Left lung (tissue), 10 donors: ENCODE results near the gene BMPR1A. TPM values are rescaled to one million over a fixed set of nuclear protein-coding genes. Genes with fewer than 3 reads are reported as not detected.
"Not testable (repeated sequence)": the region's sequence is repeated elsewhere in the genome, so short reads cannot be mapped to it uniquely, and the experiment has no call there.

Source experiments
- ATAC-seq: fragments of 200-7000 bp; cut with Tn5 transposase; one replicate; pipeline ENCODE4 v1.9.1; 2020; ENCODE audit warnings: moderate library complexity
- DNase-seq, 4 donors: peaks; one replicate each; pipeline ENCODE4 v3.0.0-alpha.2; 2013 to 2020
- H3K27ac ChIP-seq, 2 donors: fragments of 200-600 bp; sonication (generic) in 1 of 2; one replicate each; pipeline versions ENCODE4 v1.5.0 to v1.8.0; 2020 to 2021
- H3K27me3 ChIP-seq, 2 donors: fragments of 200-600 bp; sonication (generic) in 1 of 2; one replicate each; pipeline versions ENCODE4 v1.5.0 to v1.8.0; 2020 to 2021
- H3K36me3 ChIP-seq, 2 donors: fragments of 200-600 bp; sonication (generic) in 1 of 2; one replicate each; pipeline versions ENCODE4 v1.5.0 to v1.8.0; 2020 to 2021
- H3K4me1 ChIP-seq, 2 donors: fragments of 200-600 bp; one replicate each; pipeline ENCODE4 v1.8.0; 2021
- H3K4me3 ChIP-seq, 2 donors: fragments of 200-600 bp; sonication (generic) in 1 of 2; one replicate each; pipeline versions ENCODE4 v1.5.0 to v1.8.0; 2020 to 2021; ENCODE audit warnings: mild to moderate bottlenecking in 1 of 2
- H3K9me3 ChIP-seq, 2 donors: fragments of 200-600 bp; sonication (generic) in 1 of 2; one replicate each; pipeline versions ENCODE4 v1.5.0 to v1.8.0; 2020 to 2021
- CTCF ChIP-seq, 2 donors: fragments of 200-600 bp; sonication (generic) in 1 of 2; IDR thresholded peaks; one replicate each; pipeline versions ENCODE4 v1.5.0 to v1.8.0; 2021; ENCODE audit warnings: antibody characterized with exemption in 2 of 2
- intact Hi-C, 2 donors: fragments of 100-400 bp; cut with DNase I; formaldehyde crosslinking; loops; one replicate each; pipeline versions ENCODE4 v1.11.2 to v1.14.2; 2022
- polyA plus RNA-seq, 6 donors: library from polyadenylated mRNA; unstranded; fragments of 120-200 nt; gene quantifications; one replicate each; pipeline ENCODE4 v1.2.1, GENCODE V29; 2013; ENCODE audit not compliant: insufficient read length in 6 of 6
- total RNA-seq, 2 donors: library from RNA; stranded (reverse); fragmentation: NEBNext Ultra II Directional; extraction: Animal tissue kit (Norgen Biotek cat#: 25700); gene quantifications; one replicate each; pipeline ENCODE4 v1.2.1, GENCODE V29; 2021
- donor health status: DM: no; HTN: yes; CAD: no.
- donor health status: DM: no; HTN: no; CAD: no.

BMPR1A gene
- total and polyA plus RNA-seq, 8 donors: 33.4 to 87.2 (median 72.9) TPM

GRCh38 chr10:86932674-86933073 lies 176.3 kb downstream of the BMPR1A start:
- Histone ChIP-seq H3K27ac (no peak overlapping the region), H3K36me3 (peaks cover 0 to 28% of the 10 kb centered on the region in 2 donors), H3K9me3 (no peaks in the 10 kb centered on the region), H3K27me3 (no peaks in the 10 kb centered on the region), H3K4me3 (no peak overlapping the region), H3K4me1 (no peaks in the 10 kb centered on the region)
- ATAC-seq: no peak
- no peak for DNase-seq
- intact Hi-C loops: no loop called here
- TF ChIP-seq CTCF (IDR thresholded peaks at IDR 0.05): no peak

GRCh38 chr10:86934162-86934711 lies 177.8 kb downstream of the BMPR1A start:
- DNase-seq, H3K9me3 ChIP-seq, H3K27ac ChIP-seq, ATAC-seq, H3K4me3 ChIP-seq, H3K27me3 ChIP-seq, H3K4me1 ChIP-seq, intact Hi-C loops: not testable (repeated sequence)
- H3K36me3 ChIP-seq: peaks cover 0 to 22% of the 10 kb centered on the region in 2 donors

- Histone ChIP-seq H3K36me3 (peaks cover 0 to 5% of the 10 kb centered on the region in 2 donors), H3K9me3 (no peaks in the 10 kb centered on the region), H3K27ac (no peak overlapping the region), H3K4me3 (no peak overlapping the region), H3K4me1 (peaks cover 0 to 5% of the 10 kb centered on the region in 2 donors), H3K27me3 (no peaks in the 10 kb centered on the region)
- intact Hi-C loops: no loop called here
- no peak for DNase-seq
- no peak for ATAC-seq
- no peak for TF ChIP-seq CTCF (IDR thresholded peaks at IDR 0.05)
Measured at GRCh38 chr10:86936661-86937501, 180.5 kb downstream of the BMPR1A start.

- Histone ChIP-seq H3K4me1 (peaks cover 0 to 5% of the 10 kb centered on the region in 2 donors), H3K27ac (no peak overlapping the region), H3K4me3 (no peak overlapping the region), H3K9me3 (no peaks in the 10 kb centered on the region), H3K27me3 (peaks cover 0 to 4% of the 10 kb centered on the region in 2 donors), H3K36me3 (peaks cover 0 to 5% of the 10 kb centered on the region in 2 donors)
- intact Hi-C loops: no loop called here
- TF ChIP-seq CTCF (IDR thresholded peaks at IDR 0.05): no peak
- no peak for ATAC-seq
- DNase-seq: no peak
Measured at GRCh38 chr10:86937502-86938154, 181.2 kb downstream of the BMPR1A start.

GRCh38 chr10:86938260-86938659 lies 181.8 kb downstream of the BMPR1A start:
- Histone ChIP-seq H3K4me3 (no peak overlapping the region), H3K27ac (no peak overlapping the region), H3K27me3 (peaks cover 0 to 10% of the 10 kb centered on the region in 2 donors), H3K9me3 (no peaks in the 10 kb centered on the region), H3K36me3 (peaks cover 0 to 5% of the 10 kb centered on the region in 2 donors), H3K4me1 (peaks cover 0 to 5% of the 10 kb centered on the region in 2 donors)
- intact Hi-C loops: no loop called here
- DNase-seq: no peak
- ATAC-seq: no peak
- TF ChIP-seq CTCF (IDR thresholded peaks at IDR 0.05): no peak

- H3K4me1 ChIP-seq, intact Hi-C loops, H3K4me3 ChIP-seq, H3K27ac ChIP-seq, DNase-seq, H3K36me3 ChIP-seq, H3K9me3 ChIP-seq, ATAC-seq: not testable (repeated sequence)
- H3K27me3 ChIP-seq: peaks cover 0 to 10% of the 10 kb centered on the region in 2 donors
Measured at GRCh38 chr10:86940076-86940475, 183.7 kb downstream of the BMPR1A start.
